NCI-H460 (cell line): Measurements from ENCODE around the gene CRABP2. TPM values are rescaled to one million over a fixed set of nuclear protein-coding genes. Genes with fewer than 3 reads are reported as not detected.

Experiments used
- DNase-seq: peaks from one replicate; pipeline ENCODE4 v3.0.0-alpha.2; 2016; ENCODE audit warnings: low read depth; ENCODE audit errors: extremely low read depth
- total RNA-seq: library from RNA; depleted of rRNA; stranded (reverse); fragments of >200 nt; shearing (Covaris generic); gene quantifications from 2 replicates; pipeline ENCODE4 v1.2.3, GENCODE V29; 2014; rRNA removed

Gene CRABP2
- total RNA-seq, 1 experiment from 2014 or later = 1.2 TPM

DNA sequence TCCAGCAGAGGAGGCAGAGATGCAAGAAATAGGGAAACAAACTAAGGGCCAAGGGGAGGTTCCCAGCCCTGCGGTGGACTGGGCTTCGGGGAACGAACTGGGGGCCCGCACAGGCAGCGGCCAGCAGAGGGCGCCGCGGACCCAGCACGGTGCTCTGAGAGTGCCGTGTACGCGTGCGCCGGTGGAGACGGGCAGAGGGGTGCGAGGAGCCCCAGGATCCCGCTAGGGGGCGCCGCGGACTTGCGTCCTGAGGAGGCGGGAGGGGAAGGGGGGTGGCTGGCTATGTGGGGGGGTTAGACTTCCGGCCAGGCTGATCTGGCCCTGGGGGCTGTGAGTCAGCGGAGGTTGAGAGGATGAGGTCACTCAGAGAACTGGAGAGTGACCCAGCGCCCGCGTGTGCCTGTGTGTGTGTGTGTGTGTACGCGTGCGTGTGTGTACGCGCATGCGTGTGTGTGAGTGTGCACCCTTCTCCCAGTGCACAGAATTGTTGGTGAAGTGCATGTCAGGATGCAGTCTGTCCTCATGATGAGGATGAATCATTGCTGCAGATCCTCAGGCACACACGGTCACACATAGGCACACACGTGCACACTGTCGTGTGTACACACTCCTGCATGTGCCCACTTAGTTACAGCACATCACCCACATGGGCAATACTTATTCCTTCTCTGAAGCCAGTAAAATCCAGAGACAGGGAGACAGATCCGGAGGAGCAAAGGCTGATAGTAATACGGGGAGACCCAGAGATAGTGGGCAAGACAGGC is 45.2 kb downstream of the CRABP2 start:
- peak; percentile 99 for DNase-seq

DNA sequence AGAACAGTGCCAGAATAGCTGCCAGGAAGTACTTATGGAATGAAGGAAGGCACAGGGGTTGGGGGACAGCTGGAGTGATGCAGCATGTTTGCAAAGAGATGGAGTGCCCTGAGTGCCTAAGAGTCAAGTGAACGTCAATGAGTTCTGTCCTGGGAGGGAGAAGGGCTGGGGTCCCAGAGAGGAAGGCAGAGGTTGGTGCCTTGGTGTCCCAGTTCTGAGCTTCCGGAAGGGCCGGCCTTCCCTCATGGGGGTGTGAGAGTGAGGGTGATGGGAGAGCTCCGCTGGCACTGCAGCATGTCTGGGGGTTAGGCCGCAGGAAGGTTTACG is 45.8 kb downstream of the CRABP2 start:
- DNase-seq = no peak

DNA sequence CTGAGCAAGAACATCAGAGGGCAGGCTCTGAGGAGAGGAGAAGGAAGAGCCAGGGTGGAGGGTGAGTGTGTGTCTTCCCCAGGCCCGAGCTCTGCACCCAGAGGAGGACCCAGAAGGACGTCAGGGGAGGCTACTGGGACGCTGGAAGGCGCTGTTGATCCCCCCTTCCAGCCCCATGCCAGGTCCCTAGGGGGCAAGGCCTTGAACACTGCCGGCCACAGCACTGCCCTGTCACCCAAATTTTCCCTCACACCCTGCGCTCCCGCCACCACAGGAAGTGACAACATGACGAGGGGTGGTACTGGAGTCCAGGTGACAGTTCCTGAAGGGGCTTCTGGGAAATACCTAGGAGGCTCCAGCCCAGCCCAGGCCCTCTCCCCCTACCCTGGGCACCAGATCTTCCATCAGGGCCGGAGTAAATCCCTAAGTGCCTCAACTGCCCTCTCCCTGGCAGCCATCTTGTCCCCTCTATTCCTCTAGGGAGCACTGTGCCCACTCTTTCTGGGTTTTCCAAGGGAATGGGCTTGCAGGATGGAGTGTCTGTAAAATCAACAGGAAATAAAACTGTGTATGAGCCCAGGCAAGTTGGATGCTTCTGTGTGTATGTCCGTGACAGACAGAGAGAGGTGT is 46.3 kb downstream of the CRABP2 start:
- no peak for DNase-seq

DNA sequence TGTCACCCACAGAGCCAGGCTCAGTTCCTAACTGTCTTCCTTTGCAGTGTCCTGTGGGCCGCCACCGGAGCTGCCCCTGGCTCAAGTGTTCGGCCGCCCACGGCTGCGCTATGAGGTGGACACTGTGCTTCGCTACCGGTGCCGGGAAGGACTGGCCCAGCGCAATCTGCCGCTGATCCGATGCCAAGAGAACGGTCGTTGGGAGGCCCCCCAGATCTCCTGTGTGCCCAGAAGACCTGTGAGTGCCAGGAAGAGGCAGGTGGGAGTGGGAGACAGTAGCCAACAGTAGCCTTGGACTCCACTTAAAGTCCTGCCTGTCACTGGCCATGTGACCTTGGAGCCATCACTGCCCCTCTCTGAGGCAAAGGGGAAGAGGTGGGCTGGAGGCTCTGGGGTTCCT is 46.9 kb downstream of the CRABP2 start:
- no peak for DNase-seq

DNA sequence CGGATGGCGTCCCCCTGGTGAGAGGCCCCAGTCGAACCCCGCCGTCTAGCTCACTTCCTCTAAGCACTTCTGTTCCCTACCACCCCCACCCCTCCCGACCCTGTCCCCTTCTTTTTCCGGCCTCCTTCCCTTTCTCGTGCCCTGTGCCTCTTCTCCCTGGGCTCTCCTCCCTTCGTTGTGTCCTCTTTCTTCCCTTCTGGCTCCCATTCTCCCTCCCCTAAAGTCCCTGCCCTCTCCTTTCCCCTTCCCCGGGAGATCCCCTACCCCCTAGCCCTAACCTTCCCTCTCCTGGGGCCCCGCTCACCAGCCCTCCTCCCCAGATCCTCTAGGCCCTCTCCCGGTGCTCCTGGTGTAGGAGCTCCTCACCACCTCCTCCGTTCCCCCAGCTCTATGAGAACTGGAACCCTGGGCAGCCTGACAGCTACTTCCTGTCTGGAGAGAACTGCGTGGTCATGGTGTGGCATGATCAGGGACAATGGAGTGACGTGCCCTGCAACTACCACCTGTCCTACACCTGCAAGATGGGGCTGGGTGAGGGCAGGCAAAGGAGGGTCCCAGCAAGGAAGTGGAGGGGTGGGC is 47.6 kb downstream of the CRABP2 start:
- DNase-seq = no peak

DNA sequence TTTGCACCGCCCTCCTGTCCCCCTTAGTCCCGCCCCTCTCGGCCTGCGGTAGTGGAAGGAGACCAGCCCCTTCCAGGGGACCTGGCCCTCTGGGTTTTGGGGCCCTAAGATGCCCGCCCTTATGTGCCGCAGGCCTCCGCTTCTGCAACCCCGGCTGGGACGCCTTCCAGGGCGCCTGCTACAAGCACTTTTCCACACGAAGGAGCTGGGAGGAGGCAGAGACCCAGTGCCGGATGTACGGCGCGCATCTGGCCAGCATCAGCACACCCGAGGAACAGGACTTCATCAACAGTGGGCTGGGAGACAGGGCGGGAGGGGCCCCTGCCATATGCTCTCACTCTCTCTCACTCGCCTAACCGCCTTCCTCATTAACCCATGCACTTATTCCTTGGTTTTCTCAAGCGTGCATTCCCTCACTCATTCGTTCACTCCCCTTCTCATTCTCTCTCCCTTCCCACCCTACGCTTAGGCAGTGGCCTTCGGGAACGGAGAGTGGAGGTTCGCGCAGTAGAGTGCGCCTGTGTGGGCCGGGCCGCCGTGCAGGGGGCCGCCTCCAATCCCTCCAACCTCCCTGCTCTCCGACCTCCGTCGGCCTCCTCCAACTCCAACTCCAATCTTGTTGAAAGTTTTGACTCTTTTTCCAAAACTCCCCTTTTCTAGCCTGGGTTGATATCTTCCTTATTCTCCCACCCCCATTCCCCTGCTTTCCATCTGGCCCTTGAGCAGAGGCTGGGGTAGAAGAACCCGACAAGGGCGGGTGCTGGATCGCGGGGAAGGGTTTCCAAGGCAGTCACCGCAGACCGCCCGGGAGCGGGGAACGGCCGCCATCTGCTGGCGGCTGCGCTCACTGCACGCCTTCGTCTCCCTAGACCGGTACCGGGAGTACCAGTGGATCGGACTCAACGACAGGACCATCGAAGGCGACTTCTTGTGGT is 48.3 kb downstream of the CRABP2 start:
- no peak for DNase-seq

DNA sequence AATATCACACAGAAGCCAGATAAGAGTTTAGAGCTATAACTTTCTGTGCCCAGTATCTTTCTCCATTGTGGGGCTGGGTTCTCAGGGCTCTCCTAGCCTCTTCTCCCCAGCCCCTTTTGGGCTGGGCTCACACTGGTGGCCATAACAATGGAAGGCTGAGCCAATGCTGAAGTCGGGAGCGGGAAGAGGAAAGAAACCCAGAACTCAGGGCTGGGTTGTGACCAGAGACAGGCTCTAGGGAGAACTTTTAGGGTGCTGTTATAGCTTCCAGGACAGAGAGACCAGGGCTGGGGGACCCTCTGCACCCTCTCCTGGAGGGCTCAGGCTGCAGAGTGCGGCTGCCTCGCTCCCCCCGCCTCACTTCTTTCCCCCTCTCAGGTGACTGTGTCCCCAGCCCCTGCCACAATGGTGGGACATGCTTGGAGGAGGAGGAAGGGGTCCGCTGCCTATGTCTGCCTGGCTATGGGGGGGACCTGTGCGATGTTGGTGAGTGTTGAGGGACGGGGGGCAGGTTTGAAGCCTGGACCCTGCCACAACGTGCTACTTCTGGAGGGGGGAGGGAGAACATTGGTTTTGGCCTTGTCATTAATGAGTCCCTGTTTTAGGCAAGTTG is 49.4 kb downstream of the CRABP2 start:
- DNase-seq = no peak

DNA sequence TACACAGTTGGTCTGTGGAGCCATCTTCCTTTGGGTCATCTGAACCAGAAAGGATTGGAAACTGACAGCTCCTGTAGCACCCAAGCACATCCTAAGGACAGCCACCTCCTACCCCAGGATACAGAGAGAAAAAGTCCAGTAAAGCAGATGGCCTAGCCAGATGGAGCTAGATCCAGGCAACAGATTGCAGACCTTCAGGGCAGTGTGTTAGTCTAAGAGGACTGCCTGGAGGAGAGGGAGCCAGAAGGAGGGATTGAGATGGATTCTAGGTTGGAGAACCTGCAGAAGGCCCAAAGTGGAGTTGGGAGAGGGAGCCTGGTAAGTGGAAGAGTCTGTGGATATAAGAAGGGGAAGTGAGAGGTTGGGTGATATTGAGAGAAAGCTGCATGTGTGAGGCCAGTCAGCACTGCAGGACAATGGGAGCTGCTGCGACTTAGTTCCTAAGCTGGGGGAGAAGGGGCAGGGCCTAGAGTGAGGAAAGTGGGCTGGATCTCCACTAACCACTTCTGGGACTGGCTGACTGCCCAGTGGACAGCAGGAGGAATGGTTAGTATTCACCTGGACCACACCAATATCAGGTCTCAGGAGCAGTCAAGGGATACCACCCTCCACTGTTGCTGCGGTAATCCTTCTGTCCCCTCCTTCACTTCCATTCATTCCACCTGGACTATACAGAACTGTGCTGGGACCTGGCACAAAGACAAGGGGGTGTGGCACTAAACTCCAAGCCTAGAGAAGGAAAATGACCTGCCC is 50.1 kb downstream of the CRABP2 start:
- DNase-seq = no peak

DNA sequence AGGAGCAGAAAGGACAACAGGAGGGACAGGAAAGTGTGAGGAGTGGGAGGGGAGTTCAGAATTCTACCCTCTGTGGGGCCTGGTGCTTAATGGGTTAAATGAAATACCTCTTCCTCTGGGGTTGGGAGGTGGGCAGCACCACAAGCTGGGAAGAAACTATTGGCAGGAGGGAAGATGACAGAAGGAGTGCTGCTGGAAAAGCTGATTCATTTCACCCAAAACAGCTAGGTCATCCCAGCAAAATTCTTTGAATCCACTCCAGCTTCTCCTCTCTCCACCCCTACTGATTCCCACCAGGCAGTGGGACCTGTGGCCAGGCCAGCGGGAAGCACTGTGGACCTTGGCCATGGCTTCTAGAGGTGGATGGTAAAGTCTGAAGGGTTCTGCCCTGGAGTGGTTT is 50.7 kb downstream of the CRABP2 start:
- no peak for DNase-seq

DNA sequence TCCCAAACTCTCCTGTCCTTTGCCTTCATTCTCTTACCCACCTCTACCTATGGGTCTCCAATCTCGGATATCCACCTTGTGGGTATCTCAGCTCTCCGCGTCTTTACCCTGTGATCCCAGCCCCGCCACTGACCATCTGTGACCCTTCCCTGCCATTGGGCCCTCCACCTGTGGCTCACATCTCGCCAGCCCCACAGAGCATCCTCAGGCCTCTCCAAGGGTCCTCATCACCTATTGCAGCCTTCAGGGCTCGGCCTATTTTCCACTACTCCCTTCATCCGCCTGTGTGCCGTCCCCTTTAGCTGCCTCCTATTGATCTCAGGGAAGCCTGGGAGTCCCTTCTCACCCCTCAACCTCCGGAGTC is 52.4 kb downstream of the CRABP2 start:
- DNase-seq = no peak

DNA sequence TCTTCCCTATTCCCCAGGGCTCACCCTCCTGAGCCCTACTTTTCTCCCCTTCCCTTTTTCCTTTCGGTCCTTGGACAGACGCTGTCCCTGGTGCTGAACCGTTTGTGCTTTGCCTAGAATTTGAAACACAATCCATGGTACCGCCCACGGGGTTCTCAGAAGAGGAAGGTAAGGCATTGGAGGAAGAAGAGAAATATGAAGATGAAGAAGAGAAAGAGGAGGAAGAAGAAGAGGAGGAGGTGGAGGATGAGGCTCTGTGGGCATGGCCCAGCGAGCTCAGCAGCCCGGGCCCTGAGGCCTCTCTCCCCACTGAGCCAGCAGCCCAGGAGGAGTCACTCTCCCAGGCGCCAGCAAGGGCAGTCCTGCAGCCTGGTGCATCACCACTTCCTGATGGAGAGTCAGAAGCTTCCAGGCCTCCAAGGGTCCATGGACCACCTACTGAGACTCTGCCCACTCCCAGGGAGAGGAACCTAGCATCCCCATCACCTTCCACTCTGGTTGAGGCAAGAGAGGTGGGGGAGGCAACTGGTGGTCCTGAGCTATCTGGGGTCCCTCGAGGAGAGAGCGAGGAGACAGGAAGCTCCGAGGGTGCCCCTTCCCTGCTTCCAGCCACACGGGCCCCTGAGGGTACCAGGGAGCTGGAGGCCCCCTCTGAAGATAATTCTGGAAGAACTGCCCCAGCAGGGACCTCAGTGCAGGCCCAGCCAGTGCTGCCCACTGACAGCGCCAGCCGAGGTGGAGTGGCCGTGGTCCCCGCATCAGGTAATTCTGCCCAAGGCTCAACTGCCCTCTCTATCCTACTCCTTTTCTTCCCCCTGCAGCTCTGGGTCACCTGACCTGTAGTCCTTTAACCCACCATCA is 53.0 kb downstream of the CRABP2 start:
- no peak for DNase-seq

Other genes starting within 250 kb of the CRABP2 start
- 23.8 and 26.3 TPM in 2 replicates for gene MEF2D, start 204.8 kb downstream of the CRABP2 start, total RNA-seq
- gene IQGAP3, start 133.0 kb downstream of the CRABP2 start, total RNA-seq = 27.6 and 28.7 TPM in 2 replicates
- not detected in 2 replicates for gene TTC24, start 125.9 kb downstream of the CRABP2 start, total RNA-seq
- 235 and 249 TPM in 2 replicates for gene NAXE, start 113.8 kb downstream of the CRABP2 start, total RNA-seq
- gene GPATCH4, start 104.1 kb downstream of the CRABP2 start, total RNA-seq = 28.7 and 36.7 TPM in 2 replicates
- 0.52 TPM in 1 of 2 replicates, not detected in the other for gene HAPLN2, start 86.2 kb downstream of the CRABP2 start, total RNA-seq
- 0.07 TPM in 1 of 2 replicates, not detected in the other for gene BCAN, start 63.5 kb downstream of the CRABP2 start, total RNA-seq
- gene NES, start 28.2 kb downstream of the CRABP2 start, total RNA-seq = 2.2 and 2.5 TPM in 2 replicates
- gene METTL25B, start 22.9 kb upstream of the CRABP2 start, total RNA-seq = 24.6 and 32.1 TPM in 2 replicates
- gene ISG20L2, start 23.2 kb upstream of the CRABP2 start, total RNA-seq = 42.1 and 42.2 TPM in 2 replicates
- 175 and 203 TPM in 2 replicates for gene MRPL24, start 35.5 kb upstream of the CRABP2 start, total RNA-seq
- 460 and 499 TPM in 2 replicates for gene HDGF, start 46.1 kb upstream of the CRABP2 start, total RNA-seq
- 52.0 and 67.4 TPM in 2 replicates for gene PRCC, start 62.0 kb upstream of the CRABP2 start, total RNA-seq
- 135 TPM in 2 replicates for gene SH2D2A, start 111.3 kb upstream of the CRABP2 start, total RNA-seq
- 0.17 and 0.42 TPM in 2 replicates for gene INSRR, start 153.5 kb upstream of the CRABP2 start, total RNA-seq
- 5.5 and 6.0 TPM in 2 replicates for gene NTRK1, start 155.3 kb upstream of the CRABP2 start, total RNA-seq
- gene PEAR1, start 188.1 kb upstream of the CRABP2 start, total RNA-seq = 0.27 and 0.29 TPM in 2 replicates
- gene LRRC71, start 215.0 kb upstream of the CRABP2 start, total RNA-seq = not detected in 2 replicates